K562 (cell line): Measurements from ENCODE around the gene ZNF487. TPM values are rescaled to one million over a fixed set of nuclear protein-coding genes. Genes with fewer than 3 reads are reported as not detected.
A peak's percentile ranks its signal among the peaks of the same experiment; 100 is the strongest.

Source experiments
- ATF1 ChIP-seq, 2 experiments: fragments of 450-650 bp in 1 of 2; IDR thresholded peaks; 2 replicates each; pipeline ENCODE4 v1.6.1; 2016; ENCODE audit warnings: missing compliant biosample characterization in 1 of 2, missing genetic modification characterization in 1 of 2
- BMI1 ChIP-seq: fragments of 150-350 bp; IDR thresholded peaks from 2 replicates; pipeline ENCODE4 v1.6.1; 2014; ENCODE audit warnings: low read length
- CCAR2 ChIP-seq: fragments of 200-400 bp; formaldehyde crosslinking; IDR thresholded peaks from 2 replicates; pipeline ENCODE4 v1.6.1; 2017; ENCODE audit warnings: mild to moderate bottlenecking, low read depth, low read length
- CUX1 ChIP-seq: fragments of 200-800 bp; sonication (Bioruptor generic); IDR thresholded peaks from 2 replicates; pipeline ENCODE4 v1.6.1; 2016; ENCODE audit warnings: missing genetic modification characterization, missing compliant biosample characterization
- ETV5 ChIP-seq: sonication (generic); formaldehyde crosslinking; IDR thresholded peaks from 2 replicates; pipeline ENCODE4 v1.4.0; 2020; ENCODE audit warnings: low read depth, mild to moderate bottlenecking, missing genetic modification reagents
- GATAD2A ChIP-seq: fragments of 450-650 bp; IDR thresholded peaks from 2 replicates; pipeline ENCODE4 v1.6.1; 2017
- GTF2A2 ChIP-seq: IDR thresholded peaks from 2 replicates; pipeline ENCODE4 v1.6.1; 2016; ENCODE audit warnings: mild to moderate bottlenecking, missing genetic modification characterization, missing compliant biosample characterization
- HCFC1 ChIP-seq: IDR thresholded peaks from 2 replicates; pipeline ENCODE4 v1.6.1; 2012; ENCODE audit warnings: low read depth, low read length, improper control_type of control experiment
- LARP7 ChIP-seq: fragments of 450-650 bp; IDR thresholded peaks from 2 replicates; pipeline ENCODE4 v1.6.1; 2016
- NR2C1 ChIP-seq, 2 experiments: fragments of 450-650 bp; IDR thresholded peaks; 2 replicates each; pipeline ENCODE4 v1.6.1; 2017; ENCODE audit warnings: mild to moderate bottlenecking in 2 of 2, antibody characterized with exemption in 1 of 2, inconsistent platforms in 1 of 2, missing compliant biosample characterization in 1 of 2, missing genetic modification characterization in 1 of 2
- SMARCA5 ChIP-seq: fragments of 450-650 bp; IDR thresholded peaks from 2 replicates; pipeline ENCODE4 v1.6.1; 2016
- SMARCC2 ChIP-seq: fragments of 450-650 bp; IDR thresholded peaks from 2 replicates; pipeline ENCODE4 v1.6.1; 2017; ENCODE audit warnings: antibody characterized with exemption, moderate library complexity, mild to moderate bottlenecking, low read depth
- SREBF2 ChIP-seq: sonication (generic); formaldehyde crosslinking; IDR thresholded peaks from 2 replicates; pipeline ENCODE4 v1.4.0; 2020; ENCODE audit warnings: mild to moderate bottlenecking, missing genetic modification reagents
- THRB ChIP-seq: fragments of 450-650 bp; formaldehyde crosslinking; conservative IDR thresholded peaks from 2 replicates; pipeline ENCODE4 v1.4.0; 2022; ENCODE audit warnings: mild to moderate bottlenecking, missing genetic modification characterization
- VEZF1 ChIP-seq: fragments of 200-800 bp; sonication (Bioruptor generic); IDR thresholded peaks from 2 replicates; pipeline ENCODE4 v1.6.1; 2017; ENCODE audit warnings: missing genetic modification characterization, missing compliant biosample characterization
- ZNF282 ChIP-seq: sonication (generic); formaldehyde crosslinking; IDR thresholded peaks from 2 replicates; pipeline ENCODE4 v1.8.1; 2023; ENCODE audit warnings: missing genetic modification reagents
- ZNF511 ChIP-seq: sonication (generic); formaldehyde crosslinking; IDR thresholded peaks from 2 replicates; pipeline ENCODE4 v1.8.0; 2022; ENCODE audit warnings: mild to moderate bottlenecking, missing genetic modification reagents
- ZNF561 ChIP-seq: fragments of 450-650 bp; formaldehyde crosslinking; conservative IDR thresholded peaks from 2 replicates; pipeline ENCODE4 v1.4.0; 2020; ENCODE audit warnings: mild to moderate bottlenecking, moderate library complexity
- ZNF586 ChIP-seq: fragments of 450-650 bp; formaldehyde crosslinking; conservative IDR thresholded peaks from 2 replicates; pipeline ENCODE4 v1.4.0; 2020; ENCODE audit warnings: mild to moderate bottlenecking, moderate library complexity
- ZNF668 ChIP-seq: fragments of 250-450 bp; sonication (Bioruptor Pico); IDR thresholded peaks from 2 replicates; pipeline ENCODE4 v1.8.0; 2022; ENCODE audit warnings: mild to moderate bottlenecking, inconsistent platforms
- polyA plus RNA-seq, 8 experiments: library from polyadenylated mRNA; depleted of rRNA in 4 of 8; stranded (reverse) in 5 of 8; unstranded in 3 of 8; fragments of >200 nt; fragmentation: Nextera tagmentation in 2 of 8; fragmentation: Illumina TruSeq in 1 of 8; extraction: Ambion mirVana in 2 of 8; extraction: Trizol in 1 of 8; gene quantifications; 2 replicates each; pipeline versions ENCODE4 v1.2.1 to v1.2.3, GENCODE V29; 2011 to 2014; ENCODE audit warnings: inconsistent platforms in 1 of 8, missing spikeins in 1 of 8
- total RNA-seq, 7 experiments: library from RNA; depleted of rRNA in 6 of 7; stranded (reverse); fragments of >200 nt in 6 of 7; fragmentation: Illumina TruSeq in 2 of 7; extraction: Trizol in 2 of 7; gene quantifications; 2 replicates each; pipeline versions ENCODE4 v1.2.1 to v1.2.3, GENCODE V29; 2011 to 2021; ENCODE audit warnings: low replicate concordance in 1 of 7

The ZNF487 gene
- total and polyA plus RNA-seq, 9 of the 15 experiments (the other 6 are each of a cell fraction or from before 2014, with no cell fraction given) = 1.9 to 6.5 (median 4.2) TPM

- TF ChIP-seq CUX1 (peak; percentile 69; the same call in 1 of the 2 replicates), SMARCC2 (no peak), ZNF511 (CRISPR knock-in tag) (peak; percentile 66), BMI1 (no peak), SMARCA5 (peak; percentile 95), LARP7 (peak; percentile 84; the same call in 1 of the 2 replicates), SREBF2 (CRISPR knock-in tag) (no peak), ZNF561 (no peak), THRB (CRISPR knock-in tag) (0 out of 2 replicates have a peak, but pooled peaks have one; percentile 10), ETV5 (peak; percentile 75), GTF2A2 (tag) (no peak), CCAR2 (no peak), VEZF1 (peak; percentile 48), GATAD2A (0 out of 2 replicates have a peak, but pooled peaks have one; percentile 2), NR2C1 (IDR thresholded peaks at IDR 0.05) (no peak), NR2C1 (tag; IDR thresholded peaks at IDR 0.05) (no peak), ZNF282 (CRISPR knock-in tag) (0 out of 2 replicates have a peak, but pooled peaks have one; percentile 39), ZNF586 (CRISPR knock-in tag) (no peak; the same call in 1 of the 2 replicates), ATF1 (CRISPR knock-in tag; IDR thresholded peaks at IDR 0.05) (0 out of 2 replicates have a peak, but pooled peaks have one; percentile 12), ATF1 (tag; IDR thresholded peaks at IDR 0.05) (peak; percentile 79), ZNF668 (CRISPR knock-in tag) (peak; percentile 73; the same call in 1 of the 2 replicates), HCFC1 (peak; percentile 48; the same call in 1 of the 2 replicates)
Observed at GRCh38 chr10:43407576-43408330, 29.2 kb upstream of the ZNF487 start (continued).
